Limb (tissue), 2 donors: ENCODE results near the gene NBEA.

Experiments used
- DNase-seq, 2 donors: peaks; one replicate each; pipeline ENCODE4 v3.0.0-alpha.2; 2016; ENCODE audit errors: extremely low spot score in 2 of 2

The NBEA gene

GRCh38 chr13:35165205-35165604 lies 223.1 kb downstream of the NBEA start:
- no peak for DNase-seq

GRCh38 chr13:35179494-35179893 lies 237.4 kb downstream of the NBEA start:
- DNase-seq, result peak in 1 of 2 donors; percentile 49

DNA sequence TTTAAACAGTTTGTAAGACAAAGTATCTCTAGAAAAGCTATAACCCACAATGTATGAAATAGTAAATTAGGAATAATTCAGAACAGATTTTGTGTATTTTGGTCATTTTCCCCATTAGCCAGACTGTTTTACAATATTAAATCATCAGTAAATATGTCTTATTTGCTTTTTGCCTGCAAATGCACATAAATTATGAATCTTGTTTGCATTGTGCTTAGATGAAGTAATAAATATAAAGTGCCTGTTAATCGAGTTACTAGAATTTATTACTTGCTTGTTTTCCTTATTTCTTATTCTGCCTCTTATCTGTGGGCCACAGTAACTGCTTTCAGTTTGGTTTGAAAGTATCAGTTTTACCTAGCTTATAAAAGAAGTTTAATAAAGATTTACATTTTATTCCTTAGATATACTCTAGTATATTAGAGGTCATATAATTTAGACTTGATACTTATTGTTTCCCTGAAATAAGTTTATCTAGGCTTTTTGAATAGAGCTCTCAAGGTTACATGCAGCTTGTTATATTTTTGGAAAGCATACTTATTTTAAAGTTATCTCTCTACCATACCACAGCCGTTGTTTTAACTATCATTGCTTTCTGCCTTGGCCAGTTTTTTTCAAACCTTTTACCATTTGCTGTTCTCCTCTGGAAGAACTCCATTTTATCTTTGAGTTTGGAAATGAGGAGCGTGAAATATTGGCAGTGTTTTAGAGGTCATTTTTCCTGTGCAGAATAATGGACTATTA lies 238.0 kb downstream of the NBEA start:
- DNase-seq, result no peak

DNA sequence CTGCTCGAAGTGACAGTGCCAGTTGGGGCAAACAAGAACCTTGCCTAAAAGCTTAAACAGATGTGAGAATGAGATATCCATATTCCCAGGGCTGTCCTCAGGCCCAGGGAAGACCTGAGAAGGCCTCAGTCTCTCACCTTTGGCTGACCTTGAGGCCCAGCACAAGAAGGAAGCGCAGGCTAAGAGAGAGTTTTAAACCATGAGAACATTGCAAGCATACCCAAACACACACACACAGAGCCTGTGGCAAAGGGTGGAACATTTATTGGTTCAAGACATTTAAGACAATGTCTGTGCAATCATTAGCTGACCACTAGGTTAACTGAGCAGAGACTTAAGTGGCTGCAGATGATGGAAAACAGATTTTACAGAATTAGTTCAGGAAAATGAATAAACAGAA lies 248.2 kb downstream of the NBEA start:
- DNase-seq, result no peak

DNA sequence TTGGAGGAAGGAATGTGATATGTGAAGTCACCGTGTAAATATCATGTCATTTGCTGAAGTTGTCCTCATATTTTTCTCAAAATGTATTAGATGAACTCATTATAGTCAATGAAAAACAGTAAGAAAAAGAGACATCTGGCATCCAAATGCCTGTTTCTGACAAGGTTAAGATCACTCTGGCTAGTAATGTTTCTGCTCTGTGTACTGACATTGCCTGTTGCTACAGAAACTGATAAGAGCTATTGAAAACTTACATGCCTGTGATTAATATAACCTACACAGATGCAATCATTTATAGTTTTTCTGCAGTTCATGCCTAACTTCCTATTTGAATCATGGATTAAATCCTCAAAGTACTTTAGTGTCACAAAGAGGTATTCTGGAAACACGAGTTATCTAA lies 249.8 kb downstream of the NBEA start:
- peak in 1 of 2 donors; percentile 14 for DNase-seq

GRCh38 chr13:35198613-35199200 lies 256.6 kb downstream of the NBEA start:
- no peak for DNase-seq

- no peak for DNase-seq
These were observed 266.5 kb downstream of the NBEA start for GRCh38 chr13:35208587-35208986.

DNA sequence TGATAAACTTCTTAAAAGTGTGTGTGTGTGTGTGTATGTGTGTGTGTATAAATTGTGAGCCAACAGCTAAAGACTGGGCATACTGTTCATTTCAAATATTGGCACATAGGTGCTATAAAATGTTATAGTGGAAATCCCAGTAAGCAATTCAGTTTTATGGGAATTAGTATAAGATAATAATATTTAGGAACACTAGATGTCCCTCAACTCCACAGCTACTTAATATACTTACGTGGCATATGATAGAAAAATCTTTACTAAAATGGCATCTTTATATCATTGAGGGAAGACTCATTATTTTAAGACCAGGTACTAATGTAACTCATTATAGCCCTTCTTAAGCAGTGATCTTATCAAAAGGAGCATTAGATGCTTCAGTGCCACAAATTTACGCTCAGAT lies 268.2 kb downstream of the NBEA start:
- peak in 1 of 2 donors; percentile 42 for DNase-seq

DNA sequence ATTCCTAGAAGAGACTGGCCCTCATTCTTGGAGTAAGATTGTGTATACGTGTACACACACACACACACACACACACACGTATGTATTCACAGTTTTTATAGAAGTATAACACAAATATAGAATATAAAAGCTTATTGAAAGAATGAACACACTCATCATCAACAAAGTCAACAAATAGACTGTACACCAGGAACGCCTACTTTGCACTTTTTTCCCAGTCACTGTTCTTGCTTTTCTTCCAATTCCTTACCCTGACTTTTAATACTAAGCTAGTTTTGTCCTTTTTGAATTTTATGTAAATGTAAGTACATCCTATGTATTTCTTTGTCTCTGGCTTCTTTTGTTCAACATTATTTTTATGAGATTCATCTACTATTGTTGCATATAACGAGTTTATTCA lies 269.9 kb downstream of the NBEA start:
- no peak for DNase-seq

- DNase-seq, result no peak
These were observed 271.8 kb downstream of the NBEA start for GRCh38 chr13:35213911-35214310.

DNA sequence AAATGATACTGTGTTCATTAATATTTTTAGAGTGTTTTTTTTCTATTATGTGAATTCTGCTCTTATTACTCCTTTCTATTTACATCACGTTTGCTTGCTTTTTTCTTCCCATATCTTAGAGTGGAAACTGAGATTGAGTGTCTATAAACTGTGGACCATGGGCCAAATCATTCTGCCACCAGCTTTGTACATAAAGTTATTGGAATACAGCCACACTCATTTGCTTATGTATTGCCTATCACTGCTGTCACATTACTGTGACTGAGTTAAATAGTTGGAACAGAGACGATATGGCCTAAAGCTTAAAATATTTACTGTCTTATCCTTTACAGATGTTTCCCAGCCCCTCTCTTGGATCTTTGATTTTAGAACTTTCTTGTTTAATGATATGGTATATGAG lies 274.1 kb downstream of the NBEA start:
- no peak for DNase-seq

DNA sequence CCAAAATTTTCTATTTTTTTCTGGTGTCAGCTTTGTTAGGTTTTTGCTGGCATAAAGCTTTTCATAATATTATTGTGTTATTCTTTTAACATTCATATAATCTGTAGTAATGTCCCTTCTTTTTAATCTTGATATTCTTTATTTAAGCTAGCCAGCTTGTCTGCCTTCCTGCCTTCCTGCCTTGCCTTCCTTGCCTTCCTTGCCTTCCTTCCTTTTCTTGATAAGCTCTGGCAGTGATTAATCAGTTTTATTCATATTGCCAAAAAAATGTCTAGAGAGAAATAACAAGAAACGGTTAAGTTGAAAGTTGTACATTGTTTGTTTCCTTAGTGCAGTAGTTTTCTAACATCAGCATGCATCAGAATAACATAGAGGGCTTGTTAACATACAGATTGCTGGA lies 277.0 kb downstream of the NBEA start:
- DNase-seq, result no peak

GRCh38 chr13:35225159-35225558 lies 283.1 kb downstream of the NBEA start:
- DNase-seq, result no peak

DNA sequence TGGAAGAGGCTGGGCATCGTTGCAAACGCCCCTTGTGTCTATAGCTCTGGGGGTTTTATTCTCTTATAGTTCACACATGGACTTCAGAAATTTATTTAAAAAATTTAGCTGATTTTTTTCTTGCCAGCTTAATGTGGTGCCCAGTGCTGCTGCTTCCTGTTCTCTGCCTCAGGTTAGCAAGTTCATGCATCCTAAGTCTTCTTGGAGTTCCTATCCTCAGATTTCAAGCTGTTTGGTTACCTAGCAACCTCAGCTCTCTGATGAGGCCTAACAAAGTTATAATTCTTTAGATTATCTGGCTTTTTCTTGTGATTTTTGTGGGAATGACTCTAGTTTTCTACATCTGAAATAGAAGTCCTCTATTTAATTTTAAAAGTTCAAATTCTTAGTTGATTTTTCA lies 283.5 kb downstream of the NBEA start:
- no peak for DNase-seq

DNA sequence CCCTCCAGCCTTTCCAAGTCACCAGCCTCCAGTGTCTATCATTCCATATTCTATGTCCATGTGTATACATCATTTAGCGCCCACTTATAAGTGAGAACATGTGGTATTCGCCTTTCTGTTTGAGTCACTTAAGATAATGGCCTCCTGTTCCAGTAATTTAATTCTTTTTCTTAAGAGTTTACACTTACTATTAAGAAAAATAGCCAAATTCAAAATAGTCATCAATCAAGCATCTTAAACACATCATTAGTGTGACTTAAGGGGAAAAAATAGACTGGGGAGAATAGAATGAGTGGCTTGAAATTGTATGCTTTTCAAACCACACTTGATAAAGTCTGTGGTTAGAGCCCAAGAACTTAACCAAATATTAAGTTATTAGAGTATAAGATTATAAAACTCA lies 286.5 kb downstream of the NBEA start:
- no peak for DNase-seq

- DNase-seq, result no peak
These were observed 289.4 kb downstream of the NBEA start for GRCh38 chr13:35231426-35231825.

- DNase-seq, result no peak
These were observed 296.2 kb downstream of the NBEA start for GRCh38 chr13:35238274-35238673.

GRCh38 chr13:35252536-35253205 lies 310.6 kb downstream of the NBEA start:
- no peak for DNase-seq

DNA sequence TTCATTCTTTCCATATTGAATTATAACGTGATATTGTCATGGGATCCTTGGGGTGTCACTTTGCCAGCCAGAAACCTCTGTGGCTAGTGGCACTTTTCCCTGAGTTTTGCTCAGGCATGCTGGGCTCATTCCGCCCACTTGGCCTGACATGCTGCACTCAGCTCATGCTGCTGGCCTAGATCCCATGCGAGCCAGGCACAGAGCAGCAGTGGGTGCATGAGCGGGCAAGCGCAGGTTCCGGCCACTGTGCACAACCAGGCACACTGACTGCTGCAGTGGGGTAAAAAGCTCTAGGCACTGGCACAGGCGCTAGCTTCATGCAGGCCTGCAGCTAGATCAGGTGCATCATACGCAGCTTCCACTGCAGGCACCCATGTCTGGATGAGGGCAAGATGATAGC lies 313.2 kb downstream of the NBEA start:
- no peak for DNase-seq

DNA sequence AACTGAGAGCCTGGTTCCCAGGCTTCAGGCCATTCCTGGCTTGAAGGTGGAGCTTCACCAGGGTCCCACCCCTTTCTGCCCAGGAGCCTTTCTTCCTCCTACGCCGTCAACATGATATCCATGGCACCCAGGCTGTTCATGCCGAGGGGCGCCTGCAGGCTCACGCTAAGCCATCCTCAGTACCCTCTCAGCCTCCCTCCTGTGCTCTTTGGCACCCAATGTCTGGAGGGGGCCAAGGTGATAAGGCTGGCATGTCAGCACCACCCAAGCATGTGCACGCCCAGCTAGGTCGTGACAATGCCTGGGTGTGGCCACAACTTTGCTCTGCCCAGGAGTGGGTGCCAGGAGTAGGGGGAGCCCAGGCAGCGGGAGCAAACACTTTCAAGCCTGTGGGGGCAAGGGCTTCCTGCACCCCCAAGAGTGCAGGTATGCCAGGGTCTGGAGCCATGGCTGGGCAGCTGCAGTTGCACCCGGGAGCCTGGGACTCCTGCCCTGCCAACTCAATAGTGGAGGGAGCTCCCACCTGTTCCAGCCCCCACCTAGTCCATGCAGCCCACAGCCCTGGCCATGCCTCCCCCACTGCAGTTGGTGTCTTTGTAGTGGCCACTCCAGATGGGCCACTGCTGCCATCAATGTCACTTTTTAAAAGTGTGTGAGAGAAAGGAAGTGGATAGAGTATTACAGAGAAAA lies 314.5 kb downstream of the NBEA start:
- DNase-seq, result peak in 1 of 2 donors; percentile 11

DNA sequence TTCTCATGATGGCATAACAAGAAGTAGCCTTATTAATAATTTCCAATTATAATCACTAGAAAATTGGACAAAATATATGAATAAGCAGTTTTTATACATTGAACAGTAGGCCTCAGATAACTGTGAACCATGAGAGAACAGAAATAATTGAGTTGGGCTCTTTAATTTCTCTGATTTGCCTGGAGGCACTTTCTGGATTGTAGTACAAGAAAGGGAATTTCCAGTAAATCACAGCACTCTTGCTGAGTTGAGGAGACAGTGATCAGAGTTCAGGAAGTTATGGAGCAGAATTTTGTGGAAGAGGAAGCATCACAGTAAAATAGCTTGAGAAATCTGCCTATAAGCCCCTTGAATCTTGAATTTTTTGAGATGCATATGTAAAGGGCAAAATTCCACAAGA lies 318.2 kb downstream of the NBEA start:
- no peak for DNase-seq

DNA sequence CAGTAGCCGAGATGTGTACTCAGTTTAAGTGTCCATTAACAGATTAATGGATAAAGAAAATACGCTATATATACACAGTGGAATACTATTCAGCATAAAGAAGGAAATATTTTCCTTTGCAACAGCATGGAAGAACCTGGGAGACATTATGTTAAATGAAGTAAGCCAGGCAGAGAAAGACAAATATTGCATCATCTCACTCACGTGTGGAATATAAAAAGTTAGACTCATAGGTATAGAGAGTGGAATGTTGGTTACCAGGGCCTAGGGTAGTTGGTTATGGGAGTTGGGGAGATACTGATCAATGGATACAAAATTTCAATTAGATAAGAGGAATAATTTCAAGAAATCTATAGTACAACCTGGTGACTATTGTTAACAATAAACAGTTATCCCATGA lies 324.3 kb downstream of the NBEA start:
- DNase-seq, result no peak
